GM10248 (cell line): ENCODE measurements around the gene SH2D1B.

Experiments used
- CTCF ChIA-PET: fragments of 300-600 bp; sonication (Branson Sonifier 250); formaldehyde crosslinking; extraction: SDS; loops from one replicate; lab custom pipeline; 2021; ENCODE audit warnings: antibody characterized with exemption; lab: Yijun Ruan, JAX
- POLR2A ChIA-PET: fragments of 350-650 bp; sonication (Branson Sonifier 250); formaldehyde crosslinking; extraction: SDS; loops from one replicate; lab custom pipeline; 2020; ENCODE audit warnings: antibody characterized with exemption; lab: Yijun Ruan, JAX
- DNase-seq: peaks from one replicate; pipeline ENCODE4 v3.0.0; 2012; ENCODE audit errors: extremely low spot score
- TF ChIP-seq, protein P1 (sequence below): IDR thresholded peaks from 2 replicates; pipeline ENCODE4 v1.5.1; 2012; ENCODE audit warnings: mild to moderate bottlenecking, low read depth; ENCODE audit errors: extremely low read depth, missing control alignments, control extremely low read depth

Gene SH2D1B

DNA sequence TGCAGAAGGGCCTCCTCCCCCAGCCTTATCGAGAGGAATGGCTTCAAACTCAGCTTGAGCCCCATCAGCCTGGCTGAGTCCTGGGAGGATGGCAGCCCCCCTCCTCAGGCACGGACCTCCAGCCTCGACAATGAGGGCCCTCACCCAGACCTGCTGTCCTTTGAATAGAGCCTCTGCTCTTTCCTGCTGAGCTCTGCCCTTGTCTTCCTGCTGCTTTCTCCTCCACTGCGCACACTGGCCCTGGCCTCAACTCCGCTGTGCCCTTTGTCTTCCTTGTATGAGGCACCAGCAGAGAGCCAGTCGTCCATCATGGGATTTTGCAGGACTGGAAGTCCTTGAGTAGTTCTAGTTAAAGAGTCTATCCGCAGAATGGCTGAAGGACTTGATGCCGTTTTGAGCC lies 28.4 kb downstream of the SH2D1B start:
- CTCF ChIA-PET: interaction anchor here (1.1 to 3.3 kb wide), 5 partner anchors 8 to 327 kb away, joined by 3 to 21 read pairs (median 4); no protein-coding TSS in a partner anchor
- POLR2A ChIA-PET: no interaction called here
- TF ChIP-seq, protein P1, sequence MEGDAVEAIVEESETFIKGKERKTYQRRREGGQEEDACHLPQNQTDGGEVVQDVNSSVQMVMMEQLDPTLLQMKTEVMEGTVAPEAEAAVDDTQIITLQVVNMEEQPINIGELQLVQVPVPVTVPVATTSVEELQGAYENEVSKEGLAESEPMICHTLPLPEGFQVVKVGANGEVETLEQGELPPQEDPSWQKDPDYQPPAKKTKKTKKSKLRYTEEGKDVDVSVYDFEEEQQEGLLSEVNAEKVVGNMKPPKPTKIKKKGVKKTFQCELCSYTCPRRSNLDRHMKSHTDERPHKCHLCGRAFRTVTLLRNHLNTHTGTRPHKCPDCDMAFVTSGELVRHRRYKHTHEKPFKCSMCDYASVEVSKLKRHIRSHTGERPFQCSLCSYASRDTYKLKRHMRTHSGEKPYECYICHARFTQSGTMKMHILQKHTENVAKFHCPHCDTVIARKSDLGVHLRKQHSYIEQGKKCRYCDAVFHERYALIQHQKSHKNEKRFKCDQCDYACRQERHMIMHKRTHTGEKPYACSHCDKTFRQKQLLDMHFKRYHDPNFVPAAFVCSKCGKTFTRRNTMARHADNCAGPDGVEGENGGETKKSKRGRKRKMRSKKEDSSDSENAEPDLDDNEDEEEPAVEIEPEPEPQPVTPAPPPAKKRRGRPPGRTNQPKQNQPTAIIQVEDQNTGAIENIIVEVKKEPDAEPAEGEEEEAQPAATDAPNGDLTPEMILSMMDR: no peak
- no peak for DNase-seq

- TF ChIP-seq, protein P1: no peak
- ChIA-PET POLR2A (no interaction called here), CTCF (interaction anchor here (0.8 to 3.3 kb wide), 5 partner anchors 8 to 25 kb away, joined by 3 to 21 read pairs (median 4); no protein-coding TSS in a partner anchor)
- DNase-seq: no peak
Measured at GRCh38 chr1:162383091-162383490, 28.8 kb downstream of the SH2D1B start.

GRCh38 chr1:162381941-162382750 lies 29.8 kb downstream of the SH2D1B start:
- TF ChIP-seq, protein P1: no peak
- DNase-seq: no peak
- POLR2A ChIA-PET: no interaction called here
- CTCF ChIA-PET: interaction anchor here (0.8 to 3.3 kb wide), 5 partner anchors 9 to 231 kb away, joined by 3 to 21 read pairs (median 4); no protein-coding TSS in a partner anchor

GRCh38 chr1:162381383-162381782 lies 30.6 kb downstream of the SH2D1B start, which contains the start of gene C1orf226:
C1orf226 (plus strand) TSS chr1:162381728; CDS start chr1:162381902, 174 bp downstream.
- POLR2A ChIA-PET: no interaction called here
- TF ChIP-seq, protein P1: no peak
- CTCF ChIA-PET: interaction anchor here (1.1 to 3.3 kb wide), 4 partner anchors 8 to 232 kb away, joined by 3 to 21 read pairs (median 4); no protein-coding TSS in a partner anchor
- no peak for DNase-seq

GRCh38 chr1:162380061-162380846 lies 31.7 kb downstream of the SH2D1B start:
- CTCF ChIA-PET: interaction anchor here (1.4 to 3.3 kb wide), 2 partner anchors 11 to 23 kb away, joined by 4 to 21 read pairs; no protein-coding TSS in a partner anchor
- POLR2A ChIA-PET: no interaction called here
- TF ChIP-seq, protein P1: no peak
- DNase-seq: no peak

DNA sequence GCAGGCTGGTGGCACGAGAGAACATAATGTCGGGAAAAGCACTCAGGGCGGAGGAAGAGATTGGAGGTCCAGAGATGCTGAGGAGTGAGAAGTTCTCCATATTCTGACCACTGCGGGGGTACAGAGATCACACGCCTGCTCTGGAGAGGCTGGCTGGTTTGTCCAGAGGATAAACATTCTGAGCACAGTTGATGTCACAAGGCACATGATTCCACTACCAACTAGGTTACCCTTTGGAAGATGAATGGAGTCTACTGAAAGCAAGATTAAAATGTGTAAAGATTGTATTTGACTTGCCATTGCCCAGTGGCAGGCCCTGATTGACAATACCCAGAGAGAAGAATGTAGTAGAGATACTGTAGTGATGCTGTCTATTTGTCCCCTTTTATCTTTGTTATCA lies 35.2 kb downstream of the SH2D1B start, which contains the start of gene SPATA46:
Gene SPATA46 (minus strand): TSS at position 164 of the 400 bp plus-strand sequence. CDS start 64 bp downstream, at position 100.
- TF ChIP-seq, protein P1: no peak
- ChIA-PET CTCF (interaction anchor here (0.6 to 1.4 kb wide), 2 partner anchors 10 to 19 kb away, joined by 4 to 5 read pairs; no protein-coding TSS in a partner anchor), POLR2A (no interaction called here)
- no peak for DNase-seq
